Naive thymus-derived CD4-positive, alpha-beta T cell (primary cell): ENCODE data around the gene C2. TPM values are rescaled to one million over a fixed set of nuclear protein-coding genes. Genes with fewer than 3 reads are reported as not detected.

ENCODE experiments used
- ATAC-seq: fragments of 150-1000 bp; cut with Tn5 transposase; 2 replicates; pipeline ENCODE4 v1.10.0; 2021; ENCODE audit warnings: mild to moderate bottlenecking, moderate library complexity
- CTCF ChIA-PET: fragments of 350-600 bp; sonication (Branson Sonifier 250); formaldehyde crosslinking; loops from one replicate; lab custom pipeline; 2021; ENCODE audit warnings: antibody characterized with exemption; lab: Charles Lee
- POLR2A ChIA-PET: fragments of 350-600 bp; sonication (Branson Sonifier 250); formaldehyde crosslinking; loops from one replicate; lab custom pipeline; 2021; ENCODE audit warnings: antibody characterized with exemption, inconsistent platforms; lab: Charles Lee
- DNase-seq, 9 donors: peaks; one replicate each; pipeline versions ENCODE4 v3.0.0 to v3.0.0-alpha.2; 2020 to 2022; ENCODE audit warnings: mixed read lengths in 1 of 9
- H3K27ac ChIP-seq: one replicate; pipeline ENCODE4 v1.7.0; 2013; ENCODE audit warnings: mild to moderate bottlenecking, low read depth, low read length, moderate library complexity
- H3K27me3 ChIP-seq, 2 donors: one replicate each; pipeline ENCODE4 v1.7.0; 2013; ENCODE audit warnings: low read length in 2 of 2, mild to moderate bottlenecking in 2 of 2, moderate library complexity in 2 of 2; ENCODE audit not compliant: control insufficient read depth in 2 of 2, insufficient read depth in 2 of 2
- H3K36me3 ChIP-seq, 3 experiments: 1 replicate in 2 of 3; 2 replicates in 1 of 3; pipeline ENCODE4 v1.7.0; 2013; ENCODE audit warnings: low read length in 3 of 3, mild to moderate bottlenecking in 3 of 3, moderate library complexity in 1 of 3; ENCODE audit not compliant: insufficient read depth in 3 of 3, control insufficient read depth in 2 of 3
- H3K4me1 ChIP-seq, 2 donors: one replicate each; pipeline ENCODE4 v1.7.0; 2013; ENCODE audit warnings: low read length in 2 of 2, mild to moderate bottlenecking in 2 of 2, moderate library complexity in 1 of 2; ENCODE audit not compliant: control insufficient read depth in 2 of 2, insufficient read depth in 2 of 2
- H3K4me3 ChIP-seq: 2 replicates; pipeline ENCODE4 v1.7.0; 2013; ENCODE audit warnings: mild to moderate bottlenecking, low read length
- H3K9me3 ChIP-seq, 3 experiments: 1 replicate in 2 of 3; 2 replicates in 1 of 3; pipeline ENCODE4 v1.7.0; 2013; ENCODE audit warnings: low read length in 3 of 3; ENCODE audit not compliant: control insufficient read depth in 2 of 3
- H3K27ac Mint-ChIP-seq, 9 donors: one replicate each; pipeline ENCODE4 v1.8.0; 2020 to 2022; ENCODE audit warnings: mixed read lengths in 9 of 9, mild to moderate bottlenecking in 8 of 9, moderate library complexity in 5 of 9, inconsistent platforms in 2 of 9
- H3K27me3 Mint-ChIP-seq, 5 donors: one replicate each; pipeline ENCODE4 v1.8.0; 2021 to 2022; ENCODE audit warnings: mixed read lengths in 5 of 5, mild to moderate bottlenecking in 1 of 5
- H3K36me3 Mint-ChIP-seq, 5 donors: one replicate each; pipeline ENCODE4 v1.8.0; 2020 to 2022; ENCODE audit warnings: mixed read lengths in 5 of 5, mild to moderate bottlenecking in 3 of 5, inconsistent platforms in 1 of 5
- H3K4me1 Mint-ChIP-seq, 7 donors: one replicate each; pipeline ENCODE4 v1.8.0; 2020 to 2022; ENCODE audit warnings: mixed read lengths in 7 of 7, mild to moderate bottlenecking in 3 of 7, inconsistent platforms in 1 of 7
- H3K4me3 Mint-ChIP-seq, 10 donors: one replicate each; pipeline ENCODE4 v1.8.0; 2020 to 2022; ENCODE audit warnings: mild to moderate bottlenecking in 10 of 10, mixed read lengths in 10 of 10, moderate library complexity in 6 of 10, inconsistent platforms in 2 of 10
- H3K9me3 Mint-ChIP-seq, 11 donors: one replicate each; pipeline ENCODE4 v1.8.0; 2020 to 2022; ENCODE audit warnings: mixed read lengths in 11 of 11, mild to moderate bottlenecking in 4 of 11, inconsistent platforms in 1 of 11, moderate library complexity in 1 of 11
- intact Hi-C, 2 donors: fragments of 100-400 bp; cut with micrococcal nuclease; formaldehyde crosslinking; loops; one replicate each; pipeline ENCODE4 v1.15.1; 2023
- polyA plus RNA-seq, 2 donors: library from polyadenylated mRNA; unstranded; fragments of 300-500 nt; fragmentation: Illumina TruSeq; gene quantifications; one replicate each; pipeline ENCODE4 v1.2.3, GENCODE V29; 2021
- total RNA-seq, 6 experiments: library from RNA in 5 of 6; stranded (reverse) in 5 of 6; gene quantifications; 1 replicate in 5 of 6; 2 replicates in 1 of 6; pipeline ENCODE4 v1.2.3 and lab custom pipeline; 2021 to 2026

Gene C2
- total and polyA plus RNA-seq, 7 experiments from 2014 or later: 0.10 to 8.2 (median 2.1) TPM; not detected in 1

- Mint-ChIP-seq H3K27ac (peak overlapping the region in 1 of 9 donors; percentile 28), H3K36me3 (peaks cover 9 to 45% (median 21%) of the 10 kb centered on the region in 5 donors), H3K9me3 (no peaks in the 10 kb centered on the region), H3K4me3 (no peak overlapping the region), H3K4me1 (peaks cover 0 to 5% (median 0%) of the 10 kb centered on the region in 7 donors), H3K27me3 (no peaks in the 10 kb centered on the region)
- no peak overlapping the region for H3K4me3 ChIP-seq
- ChIA-PET CTCF (interaction anchor here (0.6 kb wide), 1 partner anchor 296 kb away, joined by 3 read pairs; no protein-coding TSS in a partner anchor), POLR2A (no interaction called here)
- H3K27ac ChIP-seq: no peak overlapping the region
- H3K4me1 ChIP-seq: no peaks in the 10 kb centered on the region
- ATAC-seq (no peak), DNase-seq (no peak)
- intact Hi-C loops: no loop called here
- H3K9me3 ChIP-seq: no peaks in the 10 kb centered on the region
- H3K27me3 ChIP-seq: no peaks in the 10 kb centered on the region
- H3K36me3 ChIP-seq: peaks cover 0 to 69% (median 3%) of the 10 kb centered on the region in 3 experiments
Measured at GRCh38 chr6:31881136-31881859, 46.2 kb upstream of the C2 start.

- ATAC-seq: no peak
- DNase-seq: no peak
- no peak overlapping the region for H3K4me3 ChIP-seq
- no peaks in the 10 kb centered on the region for H3K9me3 Mint-ChIP-seq
- no peaks in the 10 kb centered on the region for H3K4me1 ChIP-seq
- H3K36me3 Mint-ChIP-seq: peaks cover 11 to 53% (median 22%) of the 10 kb centered on the region in 5 donors
- no peak overlapping the region for H3K27ac ChIP-seq
- no peaks in the 10 kb centered on the region for H3K27me3 Mint-ChIP-seq
- POLR2A ChIA-PET: no interaction called here
- intact Hi-C loops: no loop called here
- no peak overlapping the region for H3K27ac Mint-ChIP-seq
- CTCF ChIA-PET: no interaction called here
- no peaks in the 10 kb centered on the region for H3K9me3 ChIP-seq
- H3K36me3 ChIP-seq: peaks cover 0 to 79% (median 8%) of the 10 kb centered on the region in 3 experiments
- no peak overlapping the region for H3K4me3 Mint-ChIP-seq
- no peaks in the 10 kb centered on the region for H3K27me3 ChIP-seq
- peaks cover 0 to 6% (median 0%) of the 10 kb centered on the region in 7 donors for H3K4me1 Mint-ChIP-seq
Measured at GRCh38 chr6:31882344-31882743, 45.2 kb upstream of the C2 start.

- Mint-ChIP-seq H3K27ac (no peak overlapping the region), H3K4me1 (peaks cover 0 to 6% (median 0%) of the 10 kb centered on the region in 7 donors), H3K9me3 (no peaks in the 10 kb centered on the region), H3K36me3 (peaks cover 11 to 55% (median 22%) of the 10 kb centered on the region in 5 donors), H3K4me3 (no peak overlapping the region), H3K27me3 (no peaks in the 10 kb centered on the region)
- H3K36me3 ChIP-seq: peaks cover 0 to 92% (median 8%) of the 10 kb centered on the region in 3 experiments
- H3K27me3 ChIP-seq: no peaks in the 10 kb centered on the region
- DNase-seq (no peak), ATAC-seq (no peak)
- H3K4me3 ChIP-seq: no peak overlapping the region
- no peaks in the 10 kb centered on the region for H3K9me3 ChIP-seq
- H3K27ac ChIP-seq: no peak overlapping the region
- POLR2A ChIA-PET: no interaction called here
- intact Hi-C loops: no loop called here
- H3K4me1 ChIP-seq: no peaks in the 10 kb centered on the region
- CTCF ChIA-PET: no interaction called here
Measured at GRCh38 chr6:31883676-31884075, 43.8 kb upstream of the C2 start.

GRCh38 chr6:31884528-31885035 is 42.9 kb upstream of the C2 start:
- intact Hi-C loops: no loop called here
- Histone ChIP-seq H3K4me1 (no peaks in the 10 kb centered on the region), H3K4me3 (no peak overlapping the region), H3K27ac (no peak overlapping the region), H3K27me3 (no peaks in the 10 kb centered on the region), H3K36me3 (peaks cover 0 to 99% (median 8%) of the 10 kb centered on the region in 3 experiments), H3K9me3 (no peaks in the 10 kb centered on the region)
- DNase-seq: no peak
- Mint-ChIP-seq H3K9me3 (no peaks in the 10 kb centered on the region), H3K27ac (no peak overlapping the region), H3K27me3 (no peaks in the 10 kb centered on the region), H3K36me3 (peaks cover 11 to 56% (median 22%) of the 10 kb centered on the region in 5 donors), H3K4me1 (peaks cover 0 to 6% (median 0%) of the 10 kb centered on the region in 7 donors), H3K4me3 (no peak overlapping the region)
- CTCF ChIA-PET: no interaction called here
- ATAC-seq: no peak
- POLR2A ChIA-PET: no interaction called here

GRCh38 chr6:31886541-31886991 is 41.0 kb upstream of the C2 start:
- Histone ChIP-seq H3K27ac (no peak overlapping the region), H3K4me3 (no peak overlapping the region), H3K4me1 (no peaks in the 10 kb centered on the region), H3K27me3 (no peaks in the 10 kb centered on the region), H3K9me3 (no peaks in the 10 kb centered on the region), H3K36me3 (peaks cover 0 to 91% (median 5%) of the 10 kb centered on the region in 3 experiments)
- Mint-ChIP-seq H3K27ac (no peak overlapping the region), H3K4me3 (no peak overlapping the region), H3K9me3 (no peaks in the 10 kb centered on the region), H3K4me1 (peaks cover 0 to 6% (median 0%) of the 10 kb centered on the region in 7 donors), H3K27me3 (no peaks in the 10 kb centered on the region), H3K36me3 (peaks cover 10 to 49% (median 22%) of the 10 kb centered on the region in 5 donors)
- POLR2A ChIA-PET: no interaction called here
- CTCF ChIA-PET: interaction anchor here (1.0 kb wide), 1 partner anchor 345 kb away, joined by 3 read pairs; the partner anchor contains the start of gene DDX39B
- no peak for ATAC-seq
- DNase-seq: no peak
- intact Hi-C loops: no loop called here

- DNase-seq (no peak), ATAC-seq (no peak)
- no peaks in the 10 kb centered on the region for H3K9me3 Mint-ChIP-seq
- ChIA-PET CTCF (interaction anchor here (1.0 to 1.3 kb wide), 3 partner anchors 8 to 346 kb away, joined by 3 read pairs; partner anchors contain the start of gene DDX39B), POLR2A (interaction anchor here (0.9 kb wide), 1 partner anchor 15 kb away, joined by 4 read pairs; no protein-coding TSS in a partner anchor)
- Histone ChIP-seq H3K4me1 (no peaks in the 10 kb centered on the region), H3K27me3 (no peaks in the 10 kb centered on the region), H3K27ac (no peak overlapping the region), H3K9me3 (no peaks in the 10 kb centered on the region), H3K36me3 (peaks cover 0 to 90% (median 5%) of the 10 kb centered on the region in 3 experiments), H3K4me3 (no peak overlapping the region)
- peaks cover 14 to 50% (median 24%) of the 10 kb centered on the region in 5 donors for H3K36me3 Mint-ChIP-seq
- peak overlapping the region in 1 of 9 donors; percentile 43 for H3K27ac Mint-ChIP-seq
- H3K4me1 Mint-ChIP-seq: peaks cover 0 to 7% (median 0%) of the 10 kb centered on the region in 7 donors
- no peak overlapping the region for H3K4me3 Mint-ChIP-seq
- intact Hi-C loops: no loop called here
- H3K27me3 Mint-ChIP-seq: no peaks in the 10 kb centered on the region
Measured at GRCh38 chr6:31887173-31888007, 40.1 kb upstream of the C2 start.
